ENCODE data around the gene SLC10A4. TPM values are rescaled to one million over a fixed set of nuclear protein-coding genes. Genes with fewer than 3 reads are reported as not detected.

SLC10A4 gene
- total RNA-seq, 6 experiments from 2014 or later, result not detected

DNA sequence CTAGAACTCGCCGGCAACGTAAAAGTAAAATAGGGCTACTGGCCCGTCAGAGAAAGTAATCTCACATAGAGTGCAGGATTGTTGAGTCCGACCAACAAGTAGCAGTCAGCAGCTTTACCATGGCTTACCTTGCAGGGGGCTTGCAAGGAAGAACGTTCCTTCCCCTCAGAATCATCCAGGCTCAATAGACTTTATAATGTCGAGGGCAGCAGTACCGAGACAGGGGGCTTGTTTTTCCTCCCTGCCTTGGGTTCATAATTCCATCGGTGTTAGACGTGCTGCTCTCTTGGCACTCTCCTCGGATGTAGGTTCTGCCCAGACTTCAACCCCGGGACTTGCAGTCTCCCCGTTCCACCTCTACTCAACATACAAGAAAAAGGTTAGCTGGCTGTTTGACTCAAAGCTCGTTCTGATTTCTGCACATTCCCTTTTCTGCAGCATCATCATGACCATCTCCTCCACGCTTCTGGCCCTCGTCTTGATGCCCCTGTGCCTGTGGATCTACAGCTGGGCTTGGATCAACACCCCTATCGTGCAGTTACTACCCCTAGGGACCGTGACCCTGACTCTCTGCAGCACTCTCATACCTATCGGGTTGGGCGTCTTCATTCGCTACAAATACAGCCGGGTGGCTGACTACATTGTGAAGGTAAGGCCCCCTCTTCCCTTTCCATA lies 1.5 kb downstream of the SLC10A4 start:
- 0 out of 2 replicates have a peak, but pooled peaks cover 5% of the 10 kb centered on the region for H3K4me1 Mint-ChIP-seq (ENCODE audit: low read depth)
- TF ChIP-seq, protein P1, sequence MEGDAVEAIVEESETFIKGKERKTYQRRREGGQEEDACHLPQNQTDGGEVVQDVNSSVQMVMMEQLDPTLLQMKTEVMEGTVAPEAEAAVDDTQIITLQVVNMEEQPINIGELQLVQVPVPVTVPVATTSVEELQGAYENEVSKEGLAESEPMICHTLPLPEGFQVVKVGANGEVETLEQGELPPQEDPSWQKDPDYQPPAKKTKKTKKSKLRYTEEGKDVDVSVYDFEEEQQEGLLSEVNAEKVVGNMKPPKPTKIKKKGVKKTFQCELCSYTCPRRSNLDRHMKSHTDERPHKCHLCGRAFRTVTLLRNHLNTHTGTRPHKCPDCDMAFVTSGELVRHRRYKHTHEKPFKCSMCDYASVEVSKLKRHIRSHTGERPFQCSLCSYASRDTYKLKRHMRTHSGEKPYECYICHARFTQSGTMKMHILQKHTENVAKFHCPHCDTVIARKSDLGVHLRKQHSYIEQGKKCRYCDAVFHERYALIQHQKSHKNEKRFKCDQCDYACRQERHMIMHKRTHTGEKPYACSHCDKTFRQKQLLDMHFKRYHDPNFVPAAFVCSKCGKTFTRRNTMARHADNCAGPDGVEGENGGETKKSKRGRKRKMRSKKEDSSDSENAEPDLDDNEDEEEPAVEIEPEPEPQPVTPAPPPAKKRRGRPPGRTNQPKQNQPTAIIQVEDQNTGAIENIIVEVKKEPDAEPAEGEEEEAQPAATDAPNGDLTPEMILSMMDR (IDR thresholded peaks at IDR 0.05), result no peak
- H3K4me3 Mint-ChIP-seq, result no peak overlapping the region
- no peak overlapping the region for H3K27ac Mint-ChIP-seq
- no peak for DNase-seq
- 0 out of 2 replicates have a peak, but pooled peaks cover 5% of the 10 kb centered on the region for H3K36me3 Mint-ChIP-seq (ENCODE audit: low read depth)
- peaks cover 4% of the 10 kb centered on the region; the same call in 1 of the 2 replicates for H3K9me3 Mint-ChIP-seq
- peaks cover 56% of the 10 kb centered on the region for H3K27me3 Mint-ChIP-seq (ENCODE audit: insufficient read depth)

- Mint-ChIP-seq H3K36me3 (ENCODE audit: low read depth) (no peaks in the 10 kb centered on the region), H3K4me1 (ENCODE audit: low read depth) (no peaks in the 10 kb centered on the region), H3K27me3 (ENCODE audit: insufficient read depth) (peaks cover 40% of the 10 kb centered on the region), H3K27ac (no peak overlapping the region), H3K9me3 (no peaks in the 10 kb centered on the region), H3K4me3 (no peak overlapping the region)
- DNase-seq, result no peak
- TF ChIP-seq, protein P1 (IDR thresholded peaks at IDR 0.05), result no peak
Observed at GRCh38 chr4:48489683-48490011, 6.5 kb downstream of the SLC10A4 start.

DNA sequence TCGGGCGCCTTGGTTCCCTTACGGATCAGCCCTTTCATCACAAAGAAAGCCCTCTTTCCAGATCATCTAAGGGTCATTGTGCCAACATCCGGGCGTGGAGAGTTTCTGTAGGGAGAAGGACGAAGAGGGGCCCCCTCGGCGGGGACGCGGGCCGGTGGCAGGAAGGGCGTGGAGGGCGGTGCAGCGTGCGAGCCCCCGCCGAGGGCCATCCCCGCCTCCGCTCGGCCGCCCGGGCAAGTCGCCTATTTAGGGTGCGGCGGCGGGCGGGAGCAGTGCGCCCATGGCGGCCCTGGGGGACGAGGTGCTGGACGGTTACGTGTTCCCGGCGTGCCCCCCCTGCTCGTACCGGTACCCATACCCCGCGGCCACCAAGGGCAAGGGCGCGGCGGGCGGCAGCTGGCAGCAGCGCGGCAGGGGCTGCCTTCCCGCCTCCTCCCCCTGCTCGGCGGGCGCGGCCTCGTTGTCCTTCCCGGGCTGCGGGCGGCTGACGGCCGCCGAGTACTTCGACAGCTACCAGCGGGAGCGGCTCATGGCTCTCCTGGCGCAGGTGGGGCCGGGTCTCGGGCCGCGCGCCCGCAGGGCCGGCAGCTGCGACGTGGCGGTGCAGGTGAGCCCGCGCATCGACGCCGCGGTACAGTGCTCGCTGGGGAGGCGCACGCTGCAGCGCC lies 7.0 kb downstream of the SLC10A4 start, which contains the start of gene ZAR1:
Gene ZAR1 (plus strand): TSS at position 241 of the 668 bp plus-strand sequence. CDS start 40 bp downstream, at position 281.
- no peaks in the 10 kb centered on the region for H3K36me3 Mint-ChIP-seq (ENCODE audit: low read depth)
- no peaks in the 10 kb centered on the region for H3K4me1 Mint-ChIP-seq (ENCODE audit: low read depth)
- TF ChIP-seq, protein P1 (IDR thresholded peaks at IDR 0.05), result no peak
- no peak within 1 kb of the TSS for H3K27ac Mint-ChIP-seq
- DNase-seq, result no peak
- peaks cover 35% of the 10 kb centered on the region for H3K27me3 Mint-ChIP-seq (ENCODE audit: insufficient read depth)
- no peaks in the 10 kb centered on the region for H3K9me3 Mint-ChIP-seq
- H3K4me3 Mint-ChIP-seq, result no peak within 1 kb of the TSS

- Mint-ChIP-seq H3K36me3 (ENCODE audit: low read depth) (peaks cover 4% of the 10 kb centered on the region; the same call in 1 of the 2 replicates), H3K27me3 (ENCODE audit: insufficient read depth) (peaks cover 34% of the 10 kb centered on the region), H3K4me1 (ENCODE audit: low read depth) (no peaks in the 10 kb centered on the region), H3K27ac (no peak overlapping the region), H3K4me3 (no peak overlapping the region), H3K9me3 (no peaks in the 10 kb centered on the region)
- TF ChIP-seq, protein P1 (IDR thresholded peaks at IDR 0.05), result no peak
- DNase-seq, result no peak
Observed at GRCh38 chr4:48490680-48491513, 7.8 kb downstream of the SLC10A4 start.

DNA sequence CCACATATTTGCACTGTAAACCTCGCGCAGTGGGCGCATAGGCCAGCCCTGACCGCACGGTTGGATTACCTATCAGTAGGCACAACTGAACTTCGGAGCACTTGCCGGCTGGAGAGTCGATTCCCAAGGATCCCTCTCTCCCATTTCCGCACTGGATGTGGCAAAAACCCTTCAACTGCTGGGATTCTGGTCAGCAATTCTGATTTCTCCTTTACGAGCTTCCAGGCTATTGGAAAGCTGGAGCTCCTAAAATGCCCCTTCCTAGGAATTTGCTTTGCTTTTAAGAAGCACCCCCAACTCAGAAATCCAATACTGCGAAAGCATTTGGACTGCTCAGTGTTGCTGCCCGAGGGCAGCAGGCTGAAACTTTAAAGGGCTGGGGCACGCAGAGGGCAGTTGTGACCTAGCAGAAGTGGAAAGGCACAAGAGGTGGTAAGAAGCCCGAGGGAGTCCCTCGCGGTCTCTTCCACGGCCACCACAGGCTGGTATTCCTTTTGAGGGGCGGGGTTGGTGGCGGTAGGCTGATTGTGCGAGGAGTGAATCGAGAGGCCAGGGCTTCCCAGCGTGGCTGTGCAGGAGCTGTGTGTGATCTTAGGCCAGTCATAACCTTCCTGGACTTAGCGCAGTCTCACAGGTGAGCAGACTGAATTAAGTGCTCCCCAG lies 8.5 kb downstream of the SLC10A4 start:
- TF ChIP-seq, protein P1 (IDR thresholded peaks at IDR 0.05), result no peak
- Mint-ChIP-seq H3K36me3 (ENCODE audit: low read depth) (peaks cover 4% of the 10 kb centered on the region; the same call in 1 of the 2 replicates), H3K4me3 (no peak overlapping the region), H3K9me3 (no peaks in the 10 kb centered on the region), H3K4me1 (ENCODE audit: low read depth) (no peaks in the 10 kb centered on the region), H3K27ac (no peak overlapping the region), H3K27me3 (ENCODE audit: insufficient read depth) (peaks cover 34% of the 10 kb centered on the region)
- DNase-seq, result no peak
